HG03095 (cell line): ENCODE measurements around the gene WASF1.
"Not testable (repeated sequence)": the region's sequence is repeated elsewhere in the genome, so short reads cannot be mapped to it uniquely, and the experiment has no call there.

Experiments
- ATAC-seq: cut with Tn5 transposase; IDR thresholded peaks from one replicate; pipeline ENCODE4 v1.9.1; 2021; ENCODE audit warnings: moderate library complexity; ENCODE audit not compliant: unreplicated experiment

Gene WASF1

DNA sequence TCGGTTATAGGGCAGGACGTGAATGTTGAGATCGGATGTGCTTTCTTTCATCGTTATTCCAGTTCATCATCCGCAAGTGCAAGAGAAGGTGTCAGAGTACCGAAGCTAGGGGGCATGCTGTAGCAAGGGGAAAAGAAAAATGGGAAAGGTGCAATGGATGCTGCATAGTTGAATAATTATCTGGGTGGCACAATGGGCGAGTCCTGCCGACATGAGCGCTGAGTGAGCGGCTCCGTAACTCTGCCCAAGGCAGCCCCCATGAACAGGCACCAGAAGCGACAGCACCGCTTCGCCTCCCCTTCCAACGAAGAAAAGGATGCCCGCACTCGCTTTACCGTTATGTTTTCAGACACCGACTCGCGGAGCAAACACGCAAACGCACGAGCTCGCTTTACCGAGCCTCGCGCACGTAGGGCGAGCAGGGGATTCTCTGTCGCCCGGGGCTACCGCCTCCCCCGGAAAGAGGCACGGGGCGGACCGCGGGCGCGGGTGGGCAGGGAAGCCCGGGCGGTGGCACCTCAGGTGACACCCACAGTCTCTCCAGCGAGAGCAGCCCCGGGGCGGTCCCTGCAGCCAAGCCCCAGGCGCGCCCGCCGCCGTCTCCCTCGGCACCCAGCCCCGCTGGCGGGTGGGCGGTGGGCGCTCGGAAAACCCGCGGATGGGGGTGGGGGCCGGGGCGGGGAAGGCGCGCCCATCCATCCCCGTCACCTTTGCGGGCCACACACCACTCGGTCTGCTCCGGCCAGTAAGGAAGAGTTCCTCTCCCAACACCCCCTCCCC, 654 bp downstream of the WASF1 start:
- no peak for ATAC-seq

DNA sequence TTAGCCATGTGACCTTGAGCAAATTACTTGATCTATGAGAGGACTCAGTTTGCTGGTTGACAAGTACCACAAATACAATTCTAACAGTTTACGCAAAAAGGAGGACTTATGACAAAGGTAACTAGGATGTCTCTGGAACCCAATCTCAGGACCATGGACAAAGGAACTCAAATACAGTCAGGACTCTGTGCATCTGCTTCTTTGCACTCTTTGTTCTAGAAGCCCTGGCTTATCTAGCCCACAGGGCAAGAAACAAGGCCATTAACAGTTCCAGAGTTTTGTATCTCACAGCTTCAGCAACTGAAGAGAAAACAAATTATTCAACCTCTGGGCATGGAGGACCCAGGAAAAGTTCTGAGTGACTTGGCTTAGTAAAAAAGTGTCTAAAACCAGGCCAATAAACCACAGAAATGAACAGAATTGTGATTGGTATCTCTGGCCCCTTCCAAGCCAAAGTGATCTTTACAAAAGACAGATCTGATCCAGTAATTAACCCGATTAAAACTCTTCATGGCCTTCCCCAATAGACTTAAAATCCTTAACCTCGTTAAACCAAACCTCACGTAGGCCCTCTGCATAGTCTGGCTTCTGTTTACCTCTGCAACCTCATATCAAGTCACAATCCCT, 5.9 kb downstream of the WASF1 start:
- ATAC-seq = no peak

DNA sequence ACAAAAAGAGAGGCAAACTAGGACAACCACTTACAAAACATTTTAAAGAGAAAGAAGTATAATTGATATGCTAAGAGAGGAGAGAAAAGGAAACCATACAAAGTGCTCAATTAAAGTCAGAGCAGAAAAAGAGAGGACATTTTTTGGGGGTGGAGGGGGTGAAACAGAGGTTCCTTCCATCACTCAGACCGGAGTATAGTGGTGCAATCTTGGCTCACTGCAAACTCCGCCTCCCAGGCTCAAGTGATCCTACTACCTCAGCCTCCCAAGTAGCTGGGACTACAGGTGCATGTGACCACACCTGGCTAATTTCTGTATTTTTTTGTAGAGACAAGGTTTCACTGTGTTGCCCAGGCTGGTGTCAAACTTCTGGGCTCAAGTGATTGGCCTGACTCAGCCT, 9.4 kb downstream of the WASF1 start:
- no peak for ATAC-seq

DNA sequence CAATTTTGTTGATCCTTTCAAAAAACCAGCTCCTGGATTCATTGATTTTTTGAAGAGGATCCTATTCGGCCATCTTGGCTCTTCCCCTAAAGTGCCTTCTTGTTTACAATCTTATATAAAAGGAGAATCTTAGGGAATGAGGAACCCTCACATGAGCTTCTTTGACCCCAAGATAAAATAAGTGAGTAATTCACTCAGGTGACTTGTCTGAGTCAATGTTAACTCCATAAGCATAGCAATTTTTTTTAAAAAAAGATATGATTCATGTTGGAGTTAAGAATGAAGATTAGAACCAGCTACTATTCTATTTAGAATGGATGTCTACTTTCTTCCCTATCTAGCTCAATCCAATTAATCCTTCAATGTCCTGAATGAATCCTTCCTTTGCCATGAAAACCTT, 21.0 kb downstream of the WASF1 start:
- ATAC-seq = no peak

DNA sequence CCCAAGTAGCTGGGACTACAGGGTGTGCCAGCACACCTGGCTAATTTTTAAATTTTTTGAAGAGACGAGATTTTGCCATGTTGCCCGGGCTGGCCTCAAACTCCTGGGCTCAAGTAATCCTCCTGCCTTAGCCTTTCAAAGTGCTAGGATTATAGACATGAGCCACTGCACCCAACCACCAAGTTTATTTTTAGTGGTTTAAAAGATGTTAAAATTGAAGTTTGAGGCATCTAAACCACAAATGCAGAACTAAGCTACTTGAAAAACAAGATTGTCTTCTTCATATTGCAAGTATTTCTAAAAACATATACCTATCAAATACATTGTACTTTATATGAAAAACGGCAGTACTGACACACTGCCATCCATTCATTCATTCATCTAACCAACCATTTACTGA, 31.6 kb downstream of the WASF1 start:
- ATAC-seq = no peak

DNA sequence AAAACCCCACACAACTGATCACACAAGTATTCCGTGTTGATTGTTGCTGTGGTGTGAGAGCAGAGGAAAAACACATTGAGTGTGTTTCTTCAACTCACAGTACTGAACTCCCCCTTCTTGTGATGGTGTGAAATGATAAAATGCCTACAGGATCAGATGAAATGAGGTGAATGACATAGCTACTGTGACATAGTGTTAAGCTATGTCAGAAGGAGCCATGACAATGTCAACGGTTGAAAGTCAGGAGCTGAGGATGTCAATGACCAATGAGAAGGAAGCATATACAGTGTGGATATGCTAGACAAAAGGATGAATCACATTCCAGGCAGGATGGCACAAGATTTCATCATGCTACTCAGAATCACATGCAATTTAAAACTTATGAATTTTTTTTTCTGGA, 38.8 kb downstream of the WASF1 start:
- ATAC-seq = no peak

DNA sequence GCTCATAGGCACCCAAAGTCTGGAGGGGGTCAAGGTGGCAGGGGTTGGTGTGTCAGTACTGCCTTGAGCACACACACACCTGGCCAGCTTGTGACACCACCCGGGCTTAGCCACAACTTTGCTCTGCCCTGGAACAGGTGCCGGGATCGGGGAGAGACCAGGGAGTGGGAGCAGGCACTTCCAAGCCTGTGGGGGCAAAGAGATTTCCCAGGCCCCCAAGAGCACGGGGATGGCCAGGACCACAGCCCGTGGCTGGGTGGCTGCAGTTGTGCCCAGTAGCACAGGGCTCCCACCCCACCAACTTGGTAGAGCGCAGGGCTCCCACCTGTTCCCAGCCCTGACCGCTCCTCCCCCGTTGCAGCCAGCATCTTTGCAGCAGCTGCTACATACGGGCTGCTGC, 40.4 kb downstream of the WASF1 start:
- ATAC-seq = no peak

DNA sequence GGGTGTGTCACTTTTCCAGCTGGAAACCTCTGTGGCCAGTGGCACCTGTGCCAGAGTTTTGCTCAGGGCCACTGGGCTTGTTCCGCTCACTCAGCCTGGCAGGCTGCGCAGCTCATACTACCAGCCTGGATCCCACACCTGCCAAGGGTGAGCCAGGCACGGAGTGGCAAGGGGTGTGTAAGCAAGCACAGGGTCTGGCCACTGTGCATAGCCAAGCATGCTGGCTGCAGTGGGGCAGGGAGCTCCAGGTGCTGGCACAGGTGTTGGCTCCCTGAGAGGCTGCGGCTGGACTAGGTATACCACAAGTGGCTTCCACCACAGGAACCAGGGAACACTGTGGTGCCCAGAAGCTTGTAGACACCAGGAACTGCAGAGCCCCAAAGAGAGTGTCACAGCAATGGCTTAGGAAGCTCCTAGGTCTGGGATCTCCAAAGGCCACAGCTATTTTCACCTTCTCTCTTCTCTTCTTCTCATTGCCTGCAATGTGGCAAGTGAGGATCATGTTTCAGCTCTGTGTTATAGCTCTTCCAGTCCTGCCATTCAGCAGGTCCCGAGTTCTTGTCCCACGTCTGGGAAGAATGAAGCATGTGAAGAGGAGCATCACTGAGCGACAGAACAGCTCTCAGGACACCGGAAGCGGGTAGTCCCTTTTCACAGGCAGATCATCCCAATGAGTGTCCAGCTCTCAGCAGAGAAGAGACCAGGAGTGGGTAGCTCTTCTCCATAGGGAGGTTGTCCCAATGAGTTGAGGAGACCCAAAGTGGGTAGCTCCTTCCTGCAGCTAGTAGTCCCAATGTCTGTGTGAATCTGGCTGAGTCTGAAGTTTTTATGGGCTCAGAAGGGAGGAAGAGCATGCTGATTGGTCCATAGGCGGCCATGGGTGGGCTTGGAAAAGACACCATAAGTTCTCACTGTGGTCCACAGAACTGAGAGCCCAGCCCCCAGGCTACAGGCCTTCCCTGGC, 41.3 kb downstream of the WASF1 start:
- no peak for ATAC-seq

DNA sequence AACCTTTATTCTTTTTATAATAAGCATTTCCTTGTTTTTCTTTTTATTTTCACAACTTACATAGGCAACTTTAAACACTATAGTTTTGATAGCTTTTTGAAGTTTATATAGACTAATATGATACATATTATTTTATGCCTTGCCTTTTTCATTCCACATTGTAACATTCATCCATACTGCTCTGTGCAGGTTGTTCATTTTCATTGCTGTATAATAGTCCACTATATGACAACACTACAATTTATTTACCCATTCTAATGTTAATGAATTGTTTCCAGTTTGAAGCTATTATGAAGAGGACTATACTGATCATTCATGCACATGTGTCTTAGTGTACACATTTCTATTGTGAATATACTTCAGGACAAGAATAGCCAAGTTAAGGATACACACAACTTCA, 49.1 kb downstream of the WASF1 start:
- ATAC-seq = no peak

DNA sequence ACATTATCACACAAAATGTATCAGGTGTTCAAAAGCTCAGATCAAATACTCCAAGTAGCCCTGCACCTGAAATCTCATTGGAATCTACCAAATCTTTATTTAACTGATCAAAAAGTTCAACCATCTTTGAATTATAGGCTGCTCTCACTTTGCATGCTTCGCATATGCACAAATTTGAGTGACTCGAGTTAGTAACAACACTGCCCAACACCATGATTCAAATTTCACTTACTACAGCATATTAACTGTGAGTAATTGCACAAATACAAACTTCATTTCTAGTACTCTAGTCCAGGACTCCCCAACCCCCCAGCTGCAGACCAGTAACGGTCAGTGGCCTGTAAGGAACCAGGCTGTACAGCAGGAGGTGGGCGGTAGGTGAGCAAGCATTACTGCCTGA, 51.1 kb downstream of the WASF1 start:
- no peak for ATAC-seq

DNA sequence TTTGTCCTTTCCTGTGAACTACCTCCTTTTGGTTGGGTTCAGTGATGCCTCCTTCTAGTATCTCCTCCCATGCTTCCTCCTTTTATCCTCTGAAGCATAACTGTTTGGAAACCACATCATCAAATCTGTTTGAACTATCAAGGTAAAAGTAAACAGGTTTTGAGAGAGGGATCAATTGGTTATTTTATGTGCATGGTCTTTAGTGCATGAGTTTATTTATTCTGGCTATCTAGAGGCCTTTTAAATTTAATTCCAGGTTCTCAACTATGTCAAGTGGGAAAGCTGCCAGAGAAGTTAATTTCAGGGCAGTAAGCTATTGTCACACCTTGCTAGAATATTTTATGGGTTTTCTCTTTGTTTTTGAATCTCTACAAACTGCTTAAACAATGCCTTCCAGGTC, 54.1 kb downstream of the WASF1 start:
- ATAC-seq = no peak

DNA sequence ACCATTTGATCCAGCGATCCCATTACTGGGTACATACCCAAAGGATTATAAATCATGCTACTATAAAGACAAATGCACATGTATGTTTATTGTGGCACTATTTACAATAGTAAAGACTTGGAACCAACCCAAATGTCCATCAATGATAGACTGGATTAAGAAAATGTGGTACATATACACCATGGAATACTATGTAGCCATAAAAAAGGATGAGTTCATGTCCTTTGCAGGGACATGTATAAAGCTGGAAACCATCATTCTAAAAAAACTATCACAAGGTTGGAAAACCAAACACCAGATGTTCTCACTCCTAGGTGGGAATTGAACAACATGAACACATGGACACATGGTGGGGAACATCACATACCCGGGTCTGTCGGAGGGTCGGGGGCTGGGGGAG, 57.8 kb downstream of the WASF1 start:
- ATAC-seq = not testable (repeated sequence)

DNA sequence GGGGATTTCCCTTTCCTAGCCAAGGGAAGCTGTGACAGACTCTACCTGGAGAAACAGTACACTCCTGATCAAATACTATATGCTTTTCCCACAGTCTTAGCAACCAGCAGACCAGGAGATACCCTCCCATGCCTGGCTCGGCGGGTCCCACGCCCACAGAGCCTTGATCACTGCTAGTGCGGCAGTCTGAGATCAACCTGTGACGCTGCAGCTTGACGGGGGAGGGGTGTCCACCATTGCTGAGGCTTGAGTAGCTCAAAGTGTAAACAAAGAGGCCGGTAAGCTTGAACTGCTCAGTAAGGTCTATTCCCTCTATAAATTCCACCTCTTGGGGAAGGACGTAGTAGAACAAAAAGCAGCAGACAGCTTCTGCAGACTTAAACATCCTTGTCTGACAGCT, 63.2 kb downstream of the WASF1 start:
- ATAC-seq = no peak

DNA sequence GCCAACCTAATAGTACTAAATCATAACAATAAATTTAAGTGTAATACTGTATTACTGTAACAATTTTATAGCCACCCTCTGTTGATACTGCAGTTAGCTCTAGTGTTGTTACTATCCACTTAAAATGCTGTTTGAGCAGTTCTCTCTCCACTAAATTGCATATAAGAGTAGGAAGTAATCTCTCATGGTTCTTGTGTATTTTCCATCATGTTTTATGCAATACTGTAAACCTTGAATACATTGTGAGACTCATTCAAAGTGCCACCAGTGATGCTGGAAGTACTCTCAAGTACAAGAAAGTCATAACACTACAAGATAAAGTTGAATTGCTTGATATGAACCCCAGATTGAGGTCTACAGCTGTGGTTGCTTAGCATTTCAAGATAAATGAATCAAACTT, 65.5 kb downstream of the WASF1 start:
- ATAC-seq = no peak

DNA sequence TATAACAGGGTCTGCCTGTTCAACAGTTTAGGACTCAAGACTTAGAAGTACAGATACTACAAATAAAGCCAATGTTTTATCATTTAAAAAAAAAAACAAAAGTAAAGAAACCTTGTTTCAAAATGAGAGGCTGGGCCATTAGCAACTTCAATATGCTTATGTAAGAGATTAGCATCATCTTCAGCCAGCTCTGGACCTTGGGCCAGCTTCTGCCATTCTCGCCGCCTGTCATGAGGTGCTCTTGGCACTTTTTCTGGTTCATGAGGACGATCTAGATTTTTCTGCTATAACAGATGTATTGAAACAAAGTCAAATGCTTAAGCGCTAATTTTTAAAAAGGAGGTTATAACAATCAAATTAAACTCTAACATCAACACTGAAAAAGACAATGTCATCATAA, 74.2 kb downstream of the WASF1 start:
- no peak for ATAC-seq

DNA sequence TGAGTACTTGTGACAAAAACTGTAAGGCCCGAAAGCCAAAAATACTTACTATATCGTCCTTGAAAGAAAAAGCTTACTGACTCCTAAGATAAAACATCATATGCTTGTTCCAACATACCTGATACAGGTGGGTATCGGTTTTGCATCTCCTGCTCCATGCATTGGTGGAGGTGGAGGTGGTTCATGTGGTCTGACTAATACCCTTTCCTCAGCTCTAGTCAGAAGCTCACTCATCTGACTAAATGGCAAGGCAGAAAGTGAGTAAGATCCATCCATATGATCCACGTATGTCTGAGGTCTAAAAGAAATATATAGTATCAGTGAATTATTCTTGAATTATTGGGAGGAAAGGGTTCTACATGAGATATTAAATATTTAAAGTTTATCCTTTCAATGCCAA, 76.2 kb downstream of the WASF1 start:
- ATAC-seq = no peak

DNA sequence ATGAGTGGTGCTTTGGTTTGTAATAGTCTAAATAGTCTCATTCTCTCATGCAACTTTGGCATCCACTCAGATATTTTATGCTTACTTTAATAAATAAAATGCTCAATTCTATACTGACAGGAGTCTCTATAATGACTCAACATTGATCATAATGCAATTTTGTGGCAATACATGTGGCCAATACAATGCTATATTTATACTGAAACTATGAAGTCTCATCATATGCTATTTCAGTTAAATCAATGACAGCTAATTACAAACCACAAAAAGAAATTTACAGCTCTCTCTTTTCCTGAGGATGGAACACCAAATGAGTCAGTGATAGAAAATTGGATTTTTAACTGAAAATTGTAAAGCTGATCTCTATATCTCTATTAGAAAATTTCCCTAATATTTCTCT, 77.1 kb downstream of the WASF1 start:
- no peak for ATAC-seq

DNA sequence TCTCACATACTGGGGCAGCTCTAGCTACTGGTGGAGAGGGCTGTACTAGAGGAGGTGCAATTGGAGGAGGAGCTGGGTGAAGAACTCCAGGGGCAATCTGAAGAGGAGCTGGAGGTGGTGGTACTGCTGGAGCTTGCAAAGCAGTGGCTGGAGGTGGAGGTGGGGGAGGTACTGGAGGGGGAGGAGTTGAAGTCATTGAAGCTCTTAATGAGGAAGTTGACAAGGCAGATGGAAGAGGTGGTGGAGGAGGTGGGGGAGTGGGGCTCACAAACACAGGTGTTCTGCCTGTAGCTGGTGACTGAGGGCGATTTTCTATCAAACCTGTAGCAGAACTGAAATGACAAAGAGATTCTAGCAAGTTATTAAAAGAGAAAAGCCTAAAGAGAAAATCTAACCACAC, 77.6 kb downstream of the WASF1 start:
- ATAC-seq = peak; percentile 75

DNA sequence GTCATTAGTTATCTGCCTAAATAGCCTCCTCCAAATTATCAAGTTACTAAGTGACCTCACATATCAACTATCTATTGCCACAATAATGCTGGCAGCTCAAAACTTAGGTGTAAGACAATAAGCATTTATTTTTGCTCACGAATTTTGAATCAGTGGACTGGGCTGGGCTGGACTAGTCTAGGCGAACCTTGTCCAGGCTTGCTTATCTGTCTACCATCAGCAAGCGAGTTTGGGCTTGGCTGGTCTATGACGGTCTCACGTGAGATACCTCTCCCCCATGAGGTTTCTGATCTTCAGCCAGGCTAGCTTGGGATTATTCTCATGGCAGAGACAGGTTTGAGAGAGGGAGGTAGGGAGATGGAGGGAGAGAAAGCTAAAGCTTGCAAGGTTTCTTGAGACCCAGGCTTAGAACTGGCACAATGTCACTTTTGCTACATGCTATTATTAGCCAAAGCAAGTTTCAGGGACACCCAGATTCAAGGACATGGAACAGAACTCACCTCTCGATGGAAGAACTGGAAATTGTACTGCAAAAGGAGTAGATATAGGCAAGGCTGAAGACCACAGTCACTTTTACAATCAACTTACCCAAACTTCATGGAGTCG, 80.9 kb downstream of the WASF1 start:
- ATAC-seq = no peak

DNA sequence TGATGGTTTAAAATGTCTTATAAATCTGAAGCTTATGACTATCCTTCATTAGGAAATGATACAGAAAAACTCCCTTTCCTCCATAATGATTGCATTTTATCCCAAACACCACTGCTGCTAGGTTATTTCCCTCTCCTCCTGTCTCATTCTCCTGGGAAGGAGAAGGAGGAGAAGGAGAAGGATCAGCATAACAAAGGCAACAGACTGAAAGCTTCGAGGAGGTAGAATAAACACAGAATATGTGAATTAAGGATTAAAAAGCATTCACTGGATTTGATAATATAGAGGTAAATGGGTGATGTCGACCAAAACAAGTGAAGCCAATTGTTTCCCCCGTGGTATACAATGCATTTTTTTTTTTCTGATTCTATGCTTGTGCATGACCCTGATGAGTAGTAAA, 82.0 kb downstream of the WASF1 start:
- no peak for ATAC-seq

DNA sequence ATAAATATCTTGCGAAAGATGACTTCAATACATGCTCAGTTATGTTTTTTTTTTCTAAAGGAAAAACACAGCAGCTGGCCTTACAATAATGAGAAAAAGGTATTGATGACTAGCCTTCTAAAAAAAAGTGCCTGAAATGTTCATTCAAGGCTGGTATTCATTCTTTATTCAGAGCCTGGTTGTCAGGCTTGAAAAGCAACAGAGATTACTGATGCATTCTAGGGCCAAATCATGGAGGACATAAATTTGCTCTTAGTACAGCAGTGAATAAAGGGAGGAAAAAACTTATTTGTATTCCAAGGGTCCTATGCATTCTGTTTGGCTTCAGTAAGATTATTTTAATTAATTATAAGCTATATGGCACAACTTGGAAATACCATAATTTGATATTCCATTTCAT, 83.5 kb downstream of the WASF1 start:
- no peak for ATAC-seq
